ENCODE data around the gene PIM3.
A peak's percentile ranks its signal among the peaks of the same experiment; 100 is the strongest.

Gene PIM3

DNA sequence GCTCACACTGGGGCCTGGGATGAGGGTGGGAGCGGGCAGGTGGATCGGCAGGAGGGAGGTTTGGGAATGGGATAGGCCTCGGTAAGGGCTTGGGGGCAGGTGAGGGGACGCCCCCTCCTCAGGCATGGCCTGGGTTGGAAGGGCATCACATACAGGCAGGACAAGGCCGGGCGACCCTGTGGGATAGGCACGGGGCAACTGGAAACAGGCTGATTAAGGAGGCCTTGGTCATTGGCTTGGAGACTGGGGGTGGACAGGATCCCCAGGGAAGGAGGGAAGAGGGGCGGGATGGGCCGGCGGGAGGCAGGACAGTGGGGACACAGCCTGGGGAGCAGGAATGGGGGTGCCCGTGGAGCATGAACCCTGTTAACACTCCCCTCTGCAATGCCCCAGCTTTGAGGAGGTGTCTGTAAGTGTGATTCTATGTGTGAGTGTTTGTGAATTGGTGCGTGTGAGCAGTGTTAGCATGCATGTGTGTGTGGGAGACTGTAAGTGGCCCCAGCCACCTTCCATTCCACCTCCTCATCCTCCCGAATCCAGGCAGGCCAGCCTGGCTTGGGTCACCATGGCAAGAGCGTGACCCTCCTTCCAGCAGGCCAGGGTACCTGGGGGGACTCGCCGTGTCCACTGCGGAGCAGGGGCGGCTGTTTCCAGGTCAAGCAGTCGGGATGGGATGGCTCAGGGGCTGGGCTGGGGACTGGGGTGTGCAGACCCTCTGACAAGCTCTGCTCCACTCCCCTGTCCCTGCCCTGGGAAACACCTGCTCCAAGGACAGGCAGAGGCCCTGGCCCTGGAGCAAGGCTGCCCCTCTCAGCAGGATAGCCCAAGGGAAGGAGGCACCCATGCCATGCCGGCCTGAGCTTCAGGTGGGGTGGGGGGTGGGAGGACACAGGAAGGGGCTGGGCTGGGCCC lies 3.4 kb upstream of the PIM3 start:
- no peak for DNase-seq

DNA sequence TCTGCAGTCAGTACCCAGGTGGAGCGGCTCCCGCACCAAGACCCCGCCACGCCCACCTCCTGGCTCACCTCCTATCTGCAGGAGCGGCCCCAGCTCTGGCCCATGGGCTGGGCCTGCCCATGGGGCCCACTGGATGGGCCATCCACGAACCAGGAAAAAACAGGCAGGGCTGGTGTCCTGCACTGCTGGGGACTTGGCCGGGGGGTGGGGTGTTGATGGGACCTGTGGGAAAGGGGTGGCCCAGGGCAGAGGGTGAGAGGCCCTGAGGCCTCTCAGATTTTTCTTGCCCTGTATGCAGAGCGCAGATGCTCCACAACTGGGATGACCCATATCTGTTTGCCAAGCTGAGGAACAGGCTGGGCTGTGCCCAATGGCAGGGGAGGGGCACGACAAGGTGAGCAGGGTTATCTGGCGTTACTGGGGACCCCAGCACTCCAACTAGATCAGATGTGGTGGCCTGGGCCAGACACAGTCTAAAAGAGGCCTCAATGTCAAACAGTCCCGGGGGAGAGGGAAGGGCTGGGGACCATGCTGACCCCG lies 2.7 kb upstream of the PIM3 start:
- no peak for DNase-seq

- no peak for DNase-seq
Observed at GRCh38 chr22:49958366-49958921, 2.1 kb upstream of the PIM3 start.

DNA sequence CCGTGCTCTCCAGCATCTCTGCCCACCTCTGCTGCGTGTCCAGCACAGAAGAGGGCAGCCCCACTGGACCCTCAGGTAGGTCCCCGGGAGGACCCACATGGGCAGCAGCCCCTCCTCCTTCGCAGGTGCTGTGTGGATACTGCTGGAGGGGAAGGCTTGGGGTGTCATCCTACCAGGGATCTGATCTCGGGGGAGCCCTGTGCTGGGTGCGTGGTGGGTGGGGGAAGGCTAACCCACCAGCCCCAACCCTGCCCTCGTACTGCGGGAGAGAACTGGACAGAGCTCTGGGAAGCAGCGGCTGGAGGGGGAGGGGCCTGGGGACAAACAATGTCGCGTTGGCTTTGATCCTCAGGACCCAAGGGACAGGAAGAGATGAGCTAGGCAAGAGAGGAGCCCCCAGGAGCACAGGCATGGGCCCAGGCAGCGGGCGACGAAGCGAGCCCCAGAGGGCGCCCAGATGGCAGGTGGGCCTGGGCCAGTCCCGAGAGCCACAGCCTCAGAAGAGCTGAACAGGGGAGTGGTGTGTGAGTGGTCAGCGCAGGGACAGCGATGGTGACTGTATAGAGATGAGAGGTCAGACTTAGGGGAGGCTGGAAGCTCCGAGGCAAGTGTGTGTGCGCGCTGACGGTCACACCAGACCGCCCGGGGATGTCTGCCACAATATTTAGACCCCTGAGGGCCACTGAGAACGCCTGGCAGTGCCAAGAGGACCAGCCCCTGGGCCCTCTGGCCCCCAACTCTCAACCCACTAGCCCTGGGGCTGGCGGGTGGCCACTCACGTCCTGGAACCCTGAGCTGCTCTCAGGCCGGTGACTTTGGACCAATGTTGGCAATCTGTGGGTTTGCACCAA lies 1.4 kb upstream of the PIM3 start:
- no peak for DNase-seq

- DNase-seq, result no peak
Observed at GRCh38 chr22:49959782-49960158, 802 bp upstream of the PIM3 start.

GRCh38 chr22:49961005-49961600 lies 531 bp downstream of the PIM3 start:
- peak; percentile 57 for DNase-seq

DNA sequence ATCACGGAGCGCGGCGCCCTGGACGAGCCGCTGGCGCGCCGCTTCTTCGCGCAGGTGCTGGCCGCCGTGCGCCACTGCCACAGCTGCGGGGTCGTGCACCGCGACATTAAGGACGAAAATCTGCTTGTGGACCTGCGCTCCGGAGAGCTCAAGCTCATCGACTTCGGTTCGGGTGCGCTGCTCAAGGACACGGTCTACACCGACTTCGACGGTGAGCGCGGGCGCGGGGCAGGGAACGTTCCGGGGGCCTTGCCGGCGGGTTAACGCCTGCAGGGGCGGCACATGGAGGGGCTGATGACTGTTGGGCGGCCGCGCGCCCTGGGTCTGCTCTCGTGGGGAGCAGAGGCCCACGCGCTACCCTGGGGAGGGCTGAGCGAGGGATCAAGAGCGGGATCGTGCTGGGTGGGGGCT lies 1.0 kb downstream of the PIM3 start:
- no peak for DNase-seq

- peak; percentile 89 for DNase-seq
Observed at GRCh38 chr22:49962012-49962750, 1.6 kb downstream of the PIM3 start.

DNA sequence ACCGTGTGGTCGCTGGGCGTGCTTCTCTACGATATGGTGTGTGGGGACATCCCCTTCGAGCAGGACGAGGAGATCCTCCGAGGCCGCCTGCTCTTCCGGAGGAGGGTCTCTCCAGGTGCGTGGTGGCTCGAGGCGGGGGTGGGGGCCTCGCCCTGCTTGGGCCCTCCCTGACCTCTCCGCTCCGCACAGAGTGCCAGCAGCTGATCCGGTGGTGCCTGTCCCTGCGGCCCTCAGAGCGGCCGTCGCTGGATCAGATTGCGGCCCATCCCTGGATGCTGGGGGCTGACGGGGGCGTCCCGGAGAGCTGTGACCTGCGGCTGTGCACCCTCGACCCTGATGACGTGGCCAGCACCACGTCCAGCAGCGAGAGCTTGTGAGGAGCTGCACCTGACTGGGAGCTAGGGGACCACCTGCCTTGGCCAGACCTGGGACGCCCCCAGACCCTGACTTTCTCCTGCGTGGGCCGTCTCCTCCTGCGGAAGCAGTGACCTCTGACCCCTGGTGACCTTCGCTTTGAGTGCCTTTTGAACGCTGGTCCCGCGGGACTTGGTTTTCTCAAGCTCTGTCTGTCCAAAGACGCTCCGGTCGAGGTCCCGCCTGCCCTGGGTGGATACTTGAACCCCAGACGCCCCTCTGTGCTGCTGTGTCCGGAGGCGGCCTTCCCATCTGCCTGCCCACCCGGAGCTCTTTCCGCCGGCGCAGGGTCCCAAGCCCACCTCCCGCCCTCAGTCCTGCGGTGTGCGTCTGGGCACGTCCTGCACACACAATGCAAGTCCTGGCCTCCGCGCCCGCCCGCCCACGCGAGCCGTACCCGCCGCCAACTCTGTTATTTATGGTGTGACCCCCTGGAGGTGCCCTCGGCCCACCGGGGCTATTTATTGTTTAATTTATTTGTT lies 2.4 kb downstream of the PIM3 start:
- DNase-seq, result peak; percentile 44

- DNase-seq, result no peak
Observed at GRCh38 chr22:49963647-49964026, 3.1 kb downstream of the PIM3 start.

DNA sequence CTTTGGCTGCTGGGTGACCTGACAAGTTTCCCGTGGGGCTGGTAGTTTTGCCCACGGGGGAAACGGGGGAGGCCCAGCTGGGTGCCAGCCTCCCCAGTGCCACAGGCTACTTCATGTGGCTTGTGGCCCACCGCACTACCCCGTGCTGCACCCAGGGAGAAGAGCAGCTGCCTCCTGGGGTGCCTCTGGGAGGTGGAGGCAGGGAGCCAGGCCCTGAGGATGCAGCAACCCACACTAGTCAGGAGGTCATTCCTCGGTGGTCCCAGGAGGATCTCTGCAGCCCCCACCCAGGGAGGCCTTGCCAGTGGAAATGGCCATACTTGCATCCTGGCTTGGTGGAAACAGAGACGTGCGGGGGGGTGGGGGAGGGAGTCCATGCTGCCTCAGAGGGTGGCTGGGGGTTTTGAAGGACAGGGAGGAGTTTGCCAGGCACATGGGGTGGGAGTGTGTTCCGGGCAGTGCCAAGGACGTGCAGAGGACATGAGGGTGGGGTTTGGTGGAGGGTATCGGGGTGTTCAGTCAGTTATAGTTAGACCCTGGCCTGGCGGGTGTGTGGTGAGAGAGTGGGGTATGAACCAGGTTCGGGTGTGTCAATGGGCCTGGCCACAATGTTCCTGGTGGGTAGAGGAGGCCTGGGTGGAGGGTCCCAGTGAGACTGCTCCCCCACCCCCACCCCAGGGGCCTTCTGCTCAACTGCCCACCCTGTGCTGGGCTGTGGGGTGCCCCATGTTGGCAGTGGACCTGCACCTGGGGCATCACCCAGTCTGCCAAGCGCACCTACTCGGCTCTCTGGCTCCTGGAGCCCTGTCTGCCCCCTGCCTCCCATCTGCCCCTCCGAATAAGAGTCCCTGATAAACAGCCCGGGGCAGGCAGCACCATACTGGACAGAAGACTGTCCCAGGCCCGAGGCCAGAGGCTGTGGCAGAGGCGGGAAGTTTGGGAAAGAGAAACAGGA lies 3.8 kb downstream of the PIM3 start:
- DNase-seq, result peak; percentile 37

DNA sequence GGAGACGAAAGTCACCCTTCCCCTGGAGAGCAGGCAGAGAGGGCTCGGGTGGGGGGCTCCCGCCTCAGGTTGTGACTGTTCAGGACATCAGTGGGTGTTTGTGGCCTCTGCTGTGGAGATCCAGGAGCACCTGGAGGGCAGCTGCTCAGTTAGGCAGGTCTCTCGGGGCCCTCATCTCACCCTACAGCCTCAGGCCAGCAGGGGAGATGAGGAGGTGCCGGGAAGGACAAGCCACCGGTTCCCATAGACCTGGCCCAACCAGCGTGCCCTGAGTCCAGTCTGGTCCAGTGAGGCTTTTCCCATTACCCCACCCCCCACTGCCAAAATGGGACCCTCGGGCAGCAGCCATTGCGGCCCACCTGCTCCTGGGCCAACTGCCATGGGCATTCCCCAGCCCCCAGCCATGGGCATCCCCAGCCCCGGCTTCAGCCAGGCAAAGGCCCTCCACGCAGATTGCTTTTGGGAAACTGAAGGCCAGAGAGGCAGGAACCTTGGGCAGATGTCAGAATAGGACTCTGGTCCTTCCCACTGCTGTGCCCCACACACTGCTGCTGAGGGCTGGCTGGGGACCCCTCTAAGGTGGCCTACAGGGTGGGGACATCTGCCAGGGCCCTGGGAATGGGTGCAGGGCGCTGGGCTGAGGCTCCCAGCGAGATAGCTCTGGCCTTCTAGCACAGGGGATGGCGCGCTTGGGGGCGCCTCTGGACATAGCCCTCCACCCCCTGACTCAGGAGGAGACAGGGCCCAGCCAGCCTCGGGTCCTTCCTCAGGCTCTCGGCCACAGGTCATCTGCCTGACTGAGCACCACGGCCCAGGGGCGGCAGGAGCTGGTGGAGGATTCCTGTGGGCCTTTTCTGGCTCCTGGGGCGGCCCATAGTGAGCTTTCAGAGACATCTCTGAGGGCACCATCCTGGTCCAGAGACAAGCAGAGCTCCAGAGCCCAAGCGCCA lies 4.8 kb downstream of the PIM3 start:
- peak; percentile 38 for DNase-seq

GRCh38 chr22:49966041-49966773 lies 5.6 kb downstream of the PIM3 start:
- DNase-seq, result peak; percentile 39

DNA sequence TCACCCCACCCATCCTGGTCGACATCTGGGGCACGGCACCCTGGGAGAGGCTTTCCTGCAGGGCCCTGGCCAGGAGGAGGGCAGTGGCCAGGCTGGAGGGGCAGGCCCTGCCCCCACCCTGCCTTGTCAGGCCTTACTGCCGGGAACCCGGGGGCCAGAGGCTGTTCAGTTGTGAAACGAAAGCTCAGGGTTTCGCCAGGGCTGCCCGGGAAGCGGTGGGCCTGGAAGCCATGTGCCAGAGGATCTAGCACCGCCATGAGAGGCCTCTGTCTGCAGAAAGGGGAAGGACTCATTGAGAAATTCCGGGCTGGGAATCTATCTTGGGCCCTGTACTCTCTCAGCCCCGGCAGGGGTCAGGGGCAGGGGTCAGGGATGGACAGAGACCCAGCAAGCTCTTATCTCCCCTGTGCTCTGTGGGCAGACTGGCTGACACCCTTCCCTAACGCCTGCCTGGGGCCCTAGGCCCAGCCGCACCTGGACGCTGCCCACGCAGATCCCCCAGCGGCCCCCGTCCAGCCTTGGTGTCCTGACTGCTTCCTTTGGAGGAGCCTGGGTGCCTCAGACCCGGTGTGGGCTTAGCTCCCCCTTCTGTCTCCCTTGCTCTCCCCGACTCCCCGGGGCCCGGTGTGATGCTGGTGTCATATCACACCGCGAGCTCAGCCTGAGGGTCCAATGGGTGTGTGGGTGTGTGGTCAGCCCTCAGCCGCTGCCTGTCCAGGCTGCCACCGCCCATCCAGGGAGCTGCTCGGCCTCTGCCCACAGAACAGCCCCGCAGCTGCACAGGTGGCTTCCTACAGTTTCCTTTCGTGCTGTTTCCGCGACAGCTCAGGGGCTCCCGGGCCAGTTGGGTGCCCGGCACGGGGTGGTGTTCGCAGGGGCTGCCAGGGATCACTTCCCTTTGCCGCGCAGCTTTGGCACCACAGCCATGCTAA lies 6.5 kb downstream of the PIM3 start:
- peak; percentile 36 for DNase-seq

GRCh38 chr22:49967706-49968208 lies 7.2 kb downstream of the PIM3 start:
- DNase-seq, result peak; percentile 32

GRCh38 chr22:49968313-49968830 lies 7.8 kb downstream of the PIM3 start:
- peak; percentile 33 for DNase-seq

Measured in activated CD8-positive, alpha-beta memory T cell treated with anti-CD3 and anti-CD28 coated beads, Interleukin-2, amount 50 U/mL, for 4 hours (primary cell).